ENCODE results near the gene CCR6. TPM values are rescaled to one million over a fixed set of nuclear protein-coding genes. Genes with fewer than 3 reads are reported as not detected.

CCR6 gene
- total and polyA plus RNA-seq, 4 donors, result 0.17 TPM; not detected in 3

DNA sequence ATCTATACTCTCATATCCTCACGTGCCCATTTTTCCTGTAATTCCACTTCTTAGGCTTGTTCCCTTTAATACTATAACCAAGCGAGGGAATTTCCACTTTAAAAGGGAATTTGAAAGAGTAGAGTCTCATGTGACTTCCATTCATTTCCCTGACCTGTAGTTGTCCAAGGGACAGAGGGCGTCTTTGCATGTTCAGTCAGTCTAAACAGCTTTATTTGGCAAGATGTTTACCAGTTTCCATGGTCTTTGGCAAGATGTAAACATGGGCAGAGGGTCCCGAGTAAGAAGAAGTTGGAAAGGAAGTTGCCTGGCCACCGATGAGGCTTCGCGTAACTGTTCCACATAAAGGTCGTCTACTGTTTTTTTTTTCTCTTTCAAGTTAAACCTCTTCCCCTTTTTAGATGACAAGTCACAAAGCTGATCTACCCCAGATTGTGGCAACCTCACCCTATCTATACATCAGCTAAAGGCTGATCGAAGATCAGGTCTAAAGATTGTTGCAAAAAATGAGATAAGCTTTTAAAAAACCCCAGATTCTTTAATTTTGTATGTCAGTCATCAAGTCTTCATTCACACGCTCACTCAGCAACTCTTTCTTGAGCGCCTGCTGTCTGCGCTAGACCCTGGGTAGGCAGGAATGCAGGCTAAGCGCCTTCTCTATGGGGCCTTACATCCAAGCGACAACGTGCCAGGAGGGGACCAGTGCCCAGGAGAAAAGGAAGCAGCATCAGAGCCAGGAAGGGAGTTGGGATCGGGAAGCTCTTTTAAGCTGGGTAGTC is 31.7 kb upstream of the CCR6 start:
- DNase-seq (ENCODE audit: low read depth in 4 of 6, low spot score in 6 of 6), result no peak
- Histone ChIP-seq H3K27me3 (ENCODE audit: control insufficient read depth, insufficient read depth, low read length) (no peaks in the 10 kb centered on the region), H3K4me1 (ENCODE audit: control insufficient read depth, insufficient read depth, low read length) (peaks cover 10% of the 10 kb centered on the region), H3K27ac (ENCODE audit: low read depth, low read length) (peak overlapping the region; percentile 58), H3K36me3 (ENCODE audit: control insufficient read depth, insufficient read depth, low read length) (no peaks in the 10 kb centered on the region), H3K4me3 (ENCODE audit: low read depth, low read length) (no peak overlapping the region), H3K9me3 (ENCODE audit: control insufficient read depth, insufficient read depth, low read length) (no peaks in the 10 kb centered on the region)
- WGBS (ENCODE audit: insufficient coverage), result 82% methylated on average over 12 of the region's 16 CpGs

DNA sequence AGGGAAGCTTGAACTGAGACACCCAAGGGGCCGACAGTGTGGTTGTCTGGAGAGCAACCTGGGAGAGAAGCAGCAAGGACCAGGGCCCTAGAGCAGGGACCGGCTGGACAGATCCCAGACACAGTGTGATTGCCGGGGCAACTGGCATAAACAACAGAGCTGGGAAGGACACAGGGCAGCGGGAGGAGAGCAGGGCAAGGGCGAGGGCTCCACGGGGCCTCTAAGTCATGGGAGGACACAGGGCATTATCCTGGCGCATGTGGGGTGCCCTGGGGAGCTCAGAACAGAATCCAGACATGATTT is 31.1 kb upstream of the CCR6 start:
- Histone ChIP-seq H3K27ac (ENCODE audit: low read depth, low read length) (peak overlapping the region; percentile 58), H3K36me3 (ENCODE audit: control insufficient read depth, insufficient read depth, low read length) (no peaks in the 10 kb centered on the region), H3K4me1 (ENCODE audit: control insufficient read depth, insufficient read depth, low read length) (peaks cover 10% of the 10 kb centered on the region), H3K9me3 (ENCODE audit: control insufficient read depth, insufficient read depth, low read length) (no peaks in the 10 kb centered on the region), H3K4me3 (ENCODE audit: low read depth, low read length) (no peak overlapping the region), H3K27me3 (ENCODE audit: control insufficient read depth, insufficient read depth, low read length) (no peaks in the 10 kb centered on the region)
- DNase-seq (ENCODE audit: low read depth in 4 of 6, low spot score in 6 of 6), result no peak
- 74% methylated on average over 7 of the region's 7 CpGs for WGBS (ENCODE audit: insufficient coverage)

DNA sequence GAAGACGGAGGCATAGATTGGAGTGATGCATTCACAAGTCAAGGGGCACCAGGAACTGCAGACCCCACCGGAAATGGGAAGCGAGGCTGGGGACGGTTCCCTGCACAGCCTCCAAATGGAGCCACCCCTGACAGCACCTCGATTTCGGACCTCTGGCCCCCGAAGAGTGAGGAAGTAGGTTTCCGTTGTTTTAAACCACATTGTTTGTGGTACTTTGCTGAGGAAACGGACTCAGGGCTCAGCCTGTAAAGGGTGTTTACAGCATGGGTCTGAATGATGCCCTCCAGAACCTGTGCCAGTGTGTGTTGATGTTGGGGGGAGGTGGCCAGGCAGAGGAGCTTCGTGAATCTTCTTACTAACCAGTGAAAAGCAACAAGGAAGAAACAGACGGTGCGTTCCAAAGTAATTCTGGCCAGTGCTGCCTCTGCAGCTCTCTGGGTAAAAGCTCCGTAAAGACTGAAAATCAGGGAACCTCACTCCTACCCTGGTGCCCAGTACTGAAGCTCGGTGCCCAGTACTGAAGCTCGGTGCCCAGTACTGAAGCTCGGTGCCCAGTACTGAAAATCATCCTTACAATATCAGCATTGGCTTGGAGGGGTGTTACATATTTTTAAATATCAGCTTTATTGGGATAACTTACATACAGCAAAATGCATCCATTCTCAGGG is 30.1 kb upstream of the CCR6 start:
- Histone ChIP-seq H3K4me1 (ENCODE audit: control insufficient read depth, insufficient read depth, low read length) (peaks cover 10% of the 10 kb centered on the region), H3K4me3 (ENCODE audit: low read depth, low read length) (no peak overlapping the region), H3K27ac (ENCODE audit: low read depth, low read length) (peak overlapping the region; percentile 33), H3K36me3 (ENCODE audit: control insufficient read depth, insufficient read depth, low read length) (no peaks in the 10 kb centered on the region), H3K9me3 (ENCODE audit: control insufficient read depth, insufficient read depth, low read length) (no peaks in the 10 kb centered on the region), H3K27me3 (ENCODE audit: control insufficient read depth, insufficient read depth, low read length) (no peaks in the 10 kb centered on the region)
- WGBS (ENCODE audit: insufficient coverage), result 81% methylated on average over 13 of the region's 16 CpGs
- no peak for DNase-seq (ENCODE audit: low read depth in 4 of 6, low spot score in 6 of 6)

DNA sequence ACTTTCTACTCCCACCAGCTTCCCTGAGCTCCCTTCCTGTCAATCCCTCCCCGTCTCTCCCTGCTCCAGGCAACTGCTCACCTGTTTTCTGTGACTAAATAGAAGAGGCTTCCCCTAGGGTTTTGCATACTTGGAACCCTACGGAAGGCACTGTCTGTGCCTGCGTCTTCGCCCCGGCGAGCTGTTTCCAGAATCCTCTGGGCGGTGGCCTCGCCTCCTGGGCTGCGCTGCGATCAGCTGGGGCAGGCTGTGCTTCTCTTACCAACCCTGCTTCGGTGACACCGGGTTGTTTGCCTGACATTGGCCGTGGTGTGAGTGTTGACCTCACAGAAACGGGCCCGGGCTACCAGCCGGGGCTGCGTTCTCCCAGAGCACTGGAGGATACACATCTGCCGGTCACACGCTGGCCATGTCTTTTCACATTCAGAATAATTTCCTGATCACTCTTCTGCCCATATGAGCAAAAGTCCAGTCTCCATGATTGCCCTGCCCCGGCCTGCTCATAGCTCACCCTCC is 29.4 kb upstream of the CCR6 start:
- H3K4me1 ChIP-seq (ENCODE audit: control insufficient read depth, insufficient read depth, low read length), result peaks cover 10% of the 10 kb centered on the region
- no peaks in the 10 kb centered on the region for H3K9me3 ChIP-seq (ENCODE audit: control insufficient read depth, insufficient read depth, low read length)
- H3K36me3 ChIP-seq (ENCODE audit: control insufficient read depth, insufficient read depth, low read length), result no peaks in the 10 kb centered on the region
- 94% methylated on average over 20 of the region's 20 CpGs for WGBS (ENCODE audit: insufficient coverage)
- DNase-seq (ENCODE audit: low read depth in 4 of 6, low spot score in 6 of 6), result no peak
- no peak overlapping the region for H3K4me3 ChIP-seq (ENCODE audit: low read depth, low read length)
- H3K27ac ChIP-seq (ENCODE audit: low read depth, low read length), result no peak overlapping the region
- no peaks in the 10 kb centered on the region for H3K27me3 ChIP-seq (ENCODE audit: control insufficient read depth, insufficient read depth, low read length)

DNA sequence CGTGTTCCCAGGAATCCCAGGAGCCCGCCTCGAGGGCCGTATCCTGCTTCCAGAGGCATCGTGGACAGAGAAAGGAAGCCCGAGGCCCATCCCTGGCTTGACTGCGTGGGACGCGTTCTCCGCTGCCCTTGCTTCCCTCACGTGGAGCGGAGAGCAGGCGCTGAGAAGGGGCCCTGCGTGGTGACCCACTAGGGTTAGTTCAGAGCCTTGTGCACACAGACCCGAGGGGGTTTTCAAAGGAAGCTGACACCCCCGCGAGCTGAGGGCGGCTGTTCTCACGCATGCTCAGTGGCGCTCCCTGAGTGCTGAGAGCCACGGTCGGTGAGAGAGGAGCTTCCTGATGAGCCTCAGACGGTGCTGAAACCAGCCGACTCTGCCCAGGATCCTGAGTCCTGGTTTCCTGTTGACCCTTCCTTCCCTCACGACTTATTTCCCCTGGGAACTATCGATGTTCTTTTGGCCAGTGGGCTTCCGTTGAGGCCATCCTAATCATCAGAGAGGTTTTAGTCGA is 28.9 kb upstream of the CCR6 start:
- 87% methylated on average over 28 of the region's 28 CpGs for WGBS (ENCODE audit: insufficient coverage)
- Histone ChIP-seq H3K4me1 (ENCODE audit: control insufficient read depth, insufficient read depth, low read length) (peaks cover 10% of the 10 kb centered on the region), H3K9me3 (ENCODE audit: control insufficient read depth, insufficient read depth, low read length) (no peaks in the 10 kb centered on the region), H3K27ac (ENCODE audit: low read depth, low read length) (peak overlapping the region; percentile 15), H3K36me3 (ENCODE audit: control insufficient read depth, insufficient read depth, low read length) (no peaks in the 10 kb centered on the region), H3K4me3 (ENCODE audit: low read depth, low read length) (no peak overlapping the region), H3K27me3 (ENCODE audit: control insufficient read depth, insufficient read depth, low read length) (no peaks in the 10 kb centered on the region)
- no peak for DNase-seq (ENCODE audit: low read depth in 4 of 6, low spot score in 6 of 6)

DNA sequence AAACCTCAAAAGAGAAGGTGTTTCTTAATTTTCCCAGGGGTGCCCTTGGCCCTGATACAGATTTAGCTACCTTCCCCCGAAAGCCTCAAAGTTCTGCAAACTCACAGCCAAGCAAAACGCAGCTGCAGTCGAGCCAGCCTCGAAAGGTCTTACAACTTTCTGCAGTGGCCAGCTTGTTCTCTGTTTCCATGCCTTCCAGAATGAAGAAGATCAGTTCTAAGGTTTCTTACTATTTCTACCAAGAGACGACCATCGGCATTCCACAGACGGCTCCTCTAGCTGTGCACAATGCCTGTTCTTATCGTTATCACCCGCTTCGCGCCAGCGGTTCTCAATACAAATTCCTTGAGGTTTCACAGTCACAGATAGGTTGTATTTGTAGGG is 28.5 kb upstream of the CCR6 start:
- no peak for DNase-seq (ENCODE audit: low read depth in 4 of 6, low spot score in 6 of 6)
- no peaks in the 10 kb centered on the region for H3K36me3 ChIP-seq (ENCODE audit: control insufficient read depth, insufficient read depth, low read length)
- peak overlapping the region; percentile 15 for H3K27ac ChIP-seq (ENCODE audit: low read depth, low read length)
- peaks cover 10% of the 10 kb centered on the region for H3K4me1 ChIP-seq (ENCODE audit: control insufficient read depth, insufficient read depth, low read length)
- WGBS (ENCODE audit: insufficient coverage), result 70% methylated on average over 10 of the region's 12 CpGs
- no peaks in the 10 kb centered on the region for H3K27me3 ChIP-seq (ENCODE audit: control insufficient read depth, insufficient read depth, low read length)
- no peaks in the 10 kb centered on the region for H3K9me3 ChIP-seq (ENCODE audit: control insufficient read depth, insufficient read depth, low read length)
- no peak overlapping the region for H3K4me3 ChIP-seq (ENCODE audit: low read depth, low read length)

DNA sequence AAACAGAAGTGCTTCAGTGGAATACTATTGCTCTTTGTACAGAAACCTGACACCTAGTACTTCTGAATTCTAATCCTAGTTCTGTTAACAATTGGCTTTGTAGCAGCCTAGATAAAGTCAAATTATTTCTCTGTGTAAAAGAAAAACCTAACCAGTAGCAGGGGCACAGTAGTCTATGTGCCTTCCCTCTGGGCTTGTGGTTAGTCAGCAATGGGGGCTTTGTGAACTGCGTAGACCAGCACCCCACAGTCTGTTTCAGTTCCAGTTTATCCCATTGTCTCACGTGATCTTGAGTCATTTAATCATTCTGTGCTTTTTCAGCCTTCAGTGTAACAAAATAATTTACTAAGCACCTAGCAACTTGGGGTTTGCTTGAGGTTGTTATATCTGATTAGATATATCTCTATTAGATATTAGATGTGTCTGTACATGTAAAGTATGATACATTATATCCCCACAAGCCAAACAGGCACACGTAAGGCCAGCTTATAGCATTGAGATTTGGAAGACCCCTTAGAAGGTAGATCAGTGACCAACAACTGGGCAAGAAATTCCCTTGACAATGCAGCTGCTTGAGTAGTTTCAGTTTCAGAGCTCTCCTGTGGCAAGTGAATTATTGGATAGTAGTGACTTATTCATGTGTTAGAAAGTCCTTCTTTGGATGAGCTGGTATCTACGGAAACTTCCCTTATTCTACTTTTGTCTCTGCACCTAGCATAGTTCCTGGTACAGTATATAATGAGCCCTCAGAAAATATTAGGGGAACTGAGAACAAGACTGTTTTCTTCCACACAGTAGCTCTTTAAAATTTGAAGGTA is 27.9 kb upstream of the CCR6 start:
- 33% methylated on average over 1 of the region's 4 CpGs for WGBS (ENCODE audit: insufficient coverage)
- no peaks in the 10 kb centered on the region for H3K27me3 ChIP-seq (ENCODE audit: control insufficient read depth, insufficient read depth, low read length)
- H3K4me1 ChIP-seq (ENCODE audit: control insufficient read depth, insufficient read depth, low read length), result peaks cover 10% of the 10 kb centered on the region
- H3K4me3 ChIP-seq (ENCODE audit: low read depth, low read length), result no peak overlapping the region
- no peak overlapping the region for H3K27ac ChIP-seq (ENCODE audit: low read depth, low read length)
- DNase-seq (ENCODE audit: low read depth in 4 of 6, low spot score in 6 of 6), result no peak
- no peaks in the 10 kb centered on the region for H3K36me3 ChIP-seq (ENCODE audit: control insufficient read depth, insufficient read depth, low read length)
- no peaks in the 10 kb centered on the region for H3K9me3 ChIP-seq (ENCODE audit: control insufficient read depth, insufficient read depth, low read length)

DNA sequence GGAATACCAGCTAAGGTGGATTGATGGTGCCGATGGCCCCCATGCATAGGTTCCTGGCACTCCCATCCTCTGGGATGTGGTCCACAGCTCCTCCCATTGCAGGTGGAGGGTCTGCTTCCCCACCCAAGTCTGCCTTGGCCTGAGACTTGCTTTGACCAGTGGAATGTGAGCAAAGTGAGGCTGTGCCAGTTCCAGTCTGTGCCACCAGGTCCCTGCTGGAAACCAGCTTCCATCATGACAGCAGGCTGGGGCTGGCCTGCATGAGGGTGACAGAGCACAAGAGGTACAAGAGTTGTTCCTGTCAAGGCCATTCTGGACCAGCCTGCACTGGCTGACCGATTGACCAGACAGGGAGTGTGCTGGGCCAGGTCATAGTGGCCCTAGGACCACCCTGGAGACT is 27.0 kb upstream of the CCR6 start:
- no peak for DNase-seq (ENCODE audit: low read depth in 4 of 6, low spot score in 6 of 6)
- Histone ChIP-seq H3K9me3 (ENCODE audit: control insufficient read depth, insufficient read depth, low read length) (no peaks in the 10 kb centered on the region), H3K36me3 (ENCODE audit: control insufficient read depth, insufficient read depth, low read length) (no peaks in the 10 kb centered on the region), H3K27ac (ENCODE audit: low read depth, low read length) (no peak overlapping the region), H3K4me3 (ENCODE audit: low read depth, low read length) (no peak overlapping the region), H3K27me3 (ENCODE audit: control insufficient read depth, insufficient read depth, low read length) (no peaks in the 10 kb centered on the region), H3K4me1 (ENCODE audit: control insufficient read depth, insufficient read depth, low read length) (peaks cover 10% of the 10 kb centered on the region)
- 100% methylated on average over 2 of the region's 2 CpGs for WGBS (ENCODE audit: insufficient coverage)

DNA sequence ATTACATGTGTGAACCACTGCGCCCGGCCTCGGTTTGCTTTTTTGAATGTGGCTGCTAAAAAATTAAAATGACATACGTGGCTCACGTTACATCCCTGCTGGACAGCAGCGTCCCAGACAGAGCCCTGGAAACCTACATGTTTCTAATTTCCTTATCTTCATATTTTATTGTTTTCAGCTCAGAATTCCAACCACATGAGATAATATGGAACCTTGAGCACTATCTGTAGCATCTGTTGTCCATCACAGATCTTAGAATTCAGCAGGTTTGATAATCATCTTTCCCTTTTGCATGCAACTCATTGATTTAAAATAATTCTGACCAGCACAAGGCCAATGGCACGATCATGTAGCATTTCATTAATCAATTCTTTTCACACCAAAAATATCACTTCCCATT is 25.9 kb upstream of the CCR6 start:
- WGBS (ENCODE audit: insufficient coverage), result 98% methylated on average over 6 of the region's 7 CpGs
- Histone ChIP-seq H3K4me3 (ENCODE audit: low read depth, low read length) (no peak overlapping the region), H3K36me3 (ENCODE audit: control insufficient read depth, insufficient read depth, low read length) (no peaks in the 10 kb centered on the region), H3K27ac (ENCODE audit: low read depth, low read length) (no peak overlapping the region), H3K4me1 (ENCODE audit: control insufficient read depth, insufficient read depth, low read length) (peaks cover 5% of the 10 kb centered on the region), H3K9me3 (ENCODE audit: control insufficient read depth, insufficient read depth, low read length) (no peaks in the 10 kb centered on the region), H3K27me3 (ENCODE audit: control insufficient read depth, insufficient read depth, low read length) (no peaks in the 10 kb centered on the region)
- DNase-seq (ENCODE audit: low read depth in 4 of 6, low spot score in 6 of 6), result no peak

Data from spinal cord (tissue), 10 donors.